GM21576 (cell line): ENCODE results near the gene RNF227.

Source experiments
- ATAC-seq: cut with Tn5 transposase; IDR thresholded peaks from one replicate; pipeline ENCODE4 v1.9.1; 2021; ENCODE audit warnings: mild to moderate bottlenecking, moderate library complexity; ENCODE audit not compliant: unreplicated experiment

Gene RNF227

DNA sequence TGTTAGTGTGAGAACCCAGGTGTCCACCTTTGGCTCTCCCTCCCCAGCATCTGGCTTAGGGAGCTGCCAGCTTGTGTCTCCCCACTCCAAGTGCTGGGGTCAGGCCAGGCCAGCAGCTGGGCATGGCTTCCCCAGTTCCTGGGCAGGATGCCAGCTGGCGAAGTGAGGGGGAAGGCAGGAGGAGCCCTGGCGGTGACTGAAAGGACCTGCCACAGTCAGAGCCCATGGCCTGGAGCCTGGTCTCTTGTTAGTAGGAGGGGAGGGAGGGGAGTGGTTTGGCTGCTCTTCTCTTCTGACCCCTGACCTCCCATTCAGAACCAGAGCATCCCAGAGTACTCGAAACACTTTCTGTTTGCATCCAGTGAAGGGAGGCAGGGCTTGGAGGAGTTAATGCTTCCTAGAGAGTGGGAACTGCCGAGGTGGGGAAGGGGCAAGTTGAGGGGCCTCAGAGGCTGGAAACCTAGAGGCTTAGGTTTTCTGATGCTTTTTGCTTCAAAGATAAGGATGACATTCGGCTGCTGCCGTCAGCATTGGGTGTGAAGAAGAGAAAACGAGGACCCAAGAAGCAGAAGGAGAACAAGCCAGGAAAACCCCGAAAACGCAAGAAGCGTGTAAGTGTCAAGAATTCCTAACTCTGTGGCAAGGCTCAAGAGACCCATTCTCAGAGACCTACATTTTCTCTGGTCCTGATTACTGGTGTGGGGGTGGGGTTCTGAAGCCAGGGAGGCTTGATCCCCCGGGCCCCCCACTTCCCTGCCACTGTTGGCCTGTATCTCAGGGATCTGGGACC lies 26.7 kb downstream of the RNF227 start:
- ATAC-seq, result no peak

DNA sequence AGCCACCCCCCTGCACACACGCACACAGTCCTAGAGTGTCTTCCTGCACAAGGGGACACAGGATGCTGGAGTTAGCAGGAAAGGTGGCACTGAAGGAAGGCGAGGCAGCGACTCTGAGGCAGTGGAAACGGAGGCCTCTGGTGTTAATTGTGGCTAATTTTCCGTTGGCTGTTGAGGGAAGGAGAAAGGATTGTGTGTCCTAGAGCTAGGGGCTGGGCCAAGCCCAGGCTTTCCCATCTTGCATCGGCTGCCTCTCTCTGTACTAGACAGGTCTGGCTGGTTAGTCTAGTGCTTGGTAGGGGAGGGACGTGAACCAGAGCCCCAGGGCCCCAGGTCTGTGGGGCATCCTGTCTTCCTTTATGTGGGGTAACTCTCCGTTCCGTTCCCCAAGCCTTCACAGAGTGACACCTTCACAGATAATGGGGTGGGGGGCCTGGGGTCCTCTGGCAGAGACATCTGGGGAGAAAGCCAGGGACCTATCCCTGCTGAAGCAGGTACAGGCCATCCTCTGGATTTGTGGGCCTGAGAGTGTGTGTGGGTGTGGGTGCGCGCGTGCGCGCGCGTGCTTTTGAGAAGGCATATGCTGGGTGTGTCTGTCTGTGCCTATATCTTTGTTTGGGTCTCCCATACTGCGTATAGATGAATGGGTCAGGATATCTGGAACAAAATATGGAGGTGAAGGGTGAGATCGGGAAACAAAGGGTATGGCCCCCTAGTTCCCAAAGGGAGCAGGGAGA lies 27.7 kb downstream of the RNF227 start, which contains the start of gene CHD3:
Gene CHD3, plus strand, starts transcription at position 606 of the 737 bp plus-strand sequence. CDS start 212 bp downstream, outside the sequence.
- no peak for ATAC-seq

DNA sequence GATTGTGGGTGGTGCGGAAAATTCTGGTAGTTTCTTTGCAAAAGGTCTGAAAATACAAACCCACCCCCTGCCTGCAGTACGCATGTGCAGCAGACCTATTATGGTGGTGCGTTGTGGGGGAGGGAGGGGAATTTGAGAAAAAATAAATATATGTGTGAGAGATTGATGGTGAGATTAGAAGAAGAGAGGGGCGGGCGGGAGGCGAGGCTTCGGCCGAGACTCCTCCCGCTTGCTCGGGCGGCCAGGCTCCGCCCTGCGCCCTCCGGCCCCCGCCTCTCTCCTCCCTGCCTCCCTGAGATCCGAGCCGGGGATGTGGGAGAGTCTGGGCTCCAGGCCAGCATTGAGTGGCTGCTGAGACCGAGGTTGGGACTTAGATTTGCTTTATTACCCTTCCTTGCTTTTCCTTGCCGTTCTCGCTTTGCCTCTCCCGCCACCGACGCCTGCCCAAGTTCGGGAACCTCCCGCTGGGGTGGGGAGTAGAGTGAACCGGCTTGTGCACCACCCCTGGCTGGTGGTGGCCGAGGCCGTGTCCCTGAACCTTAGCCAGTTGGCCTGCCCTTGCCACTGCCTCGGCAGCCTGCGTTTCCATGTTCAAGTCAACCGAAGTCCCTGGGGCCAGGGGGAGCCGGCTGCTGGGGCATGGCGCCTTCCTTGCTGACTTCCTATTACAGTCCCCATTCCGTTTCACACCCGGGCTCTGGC lies 28.5 kb downstream of the RNF227 start:
- no peak for ATAC-seq

DNA sequence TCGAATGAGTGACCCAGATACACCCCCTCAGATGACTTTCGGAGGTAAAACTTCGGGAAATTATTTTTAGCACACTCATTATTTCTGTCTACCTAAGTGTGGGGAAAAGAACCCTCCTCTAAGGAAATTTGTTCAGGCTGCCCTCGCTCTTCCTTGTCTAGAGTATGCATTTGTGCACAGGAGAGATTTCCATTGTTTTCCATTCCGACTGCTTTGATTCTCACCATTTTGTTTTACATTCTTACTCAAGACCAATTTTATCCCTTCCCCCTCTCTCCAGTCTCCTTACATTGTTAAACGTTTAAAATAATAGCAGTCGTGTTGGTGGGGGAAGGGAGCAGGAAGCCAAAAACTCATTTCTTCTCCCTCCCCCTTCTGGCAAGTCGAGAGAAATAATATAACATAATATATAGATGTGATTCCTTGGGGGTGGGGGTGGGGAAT lies 29.0 kb downstream of the RNF227 start:
- ATAC-seq, result no peak

DNA sequence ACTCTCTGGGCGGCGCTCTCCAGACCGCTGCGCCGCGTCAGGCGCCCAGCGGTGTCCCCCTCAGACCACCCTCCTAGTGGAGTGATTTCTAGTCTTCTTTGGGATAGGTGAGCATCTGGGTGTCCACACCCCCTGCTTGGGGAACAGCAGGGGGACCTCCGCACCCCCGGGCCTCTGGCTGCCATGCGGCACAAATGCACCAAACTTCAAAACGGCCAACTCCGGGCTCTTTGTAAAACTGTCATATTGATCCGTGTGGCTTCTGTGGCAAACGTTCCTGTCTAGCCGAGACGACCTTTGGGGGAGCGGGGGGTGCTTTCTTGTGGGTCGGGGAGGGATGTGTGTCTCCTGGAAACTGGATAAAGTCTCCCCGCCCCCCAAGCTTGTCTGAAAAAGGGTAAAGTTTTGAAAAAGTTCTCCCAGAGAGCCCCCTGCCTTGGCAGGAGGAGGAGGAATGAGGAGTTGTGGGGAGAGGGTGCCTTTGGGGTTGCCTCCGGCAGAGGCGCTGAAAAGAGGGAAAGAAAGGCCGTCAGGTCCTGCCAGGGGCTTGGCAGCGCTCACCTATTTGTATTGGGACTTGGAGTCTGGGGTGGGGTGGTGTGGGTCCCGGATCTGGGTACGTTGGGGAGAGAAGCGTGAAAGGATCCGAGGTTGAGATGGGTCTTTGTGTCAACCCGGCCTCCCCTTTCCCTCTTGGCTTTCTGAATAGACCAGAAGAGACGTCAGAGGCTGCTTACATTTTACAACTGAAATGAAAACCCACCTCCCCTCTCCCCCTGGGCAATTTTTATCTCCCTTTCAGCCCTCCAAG lies 29.7 kb downstream of the RNF227 start:
- no peak for ATAC-seq

DNA sequence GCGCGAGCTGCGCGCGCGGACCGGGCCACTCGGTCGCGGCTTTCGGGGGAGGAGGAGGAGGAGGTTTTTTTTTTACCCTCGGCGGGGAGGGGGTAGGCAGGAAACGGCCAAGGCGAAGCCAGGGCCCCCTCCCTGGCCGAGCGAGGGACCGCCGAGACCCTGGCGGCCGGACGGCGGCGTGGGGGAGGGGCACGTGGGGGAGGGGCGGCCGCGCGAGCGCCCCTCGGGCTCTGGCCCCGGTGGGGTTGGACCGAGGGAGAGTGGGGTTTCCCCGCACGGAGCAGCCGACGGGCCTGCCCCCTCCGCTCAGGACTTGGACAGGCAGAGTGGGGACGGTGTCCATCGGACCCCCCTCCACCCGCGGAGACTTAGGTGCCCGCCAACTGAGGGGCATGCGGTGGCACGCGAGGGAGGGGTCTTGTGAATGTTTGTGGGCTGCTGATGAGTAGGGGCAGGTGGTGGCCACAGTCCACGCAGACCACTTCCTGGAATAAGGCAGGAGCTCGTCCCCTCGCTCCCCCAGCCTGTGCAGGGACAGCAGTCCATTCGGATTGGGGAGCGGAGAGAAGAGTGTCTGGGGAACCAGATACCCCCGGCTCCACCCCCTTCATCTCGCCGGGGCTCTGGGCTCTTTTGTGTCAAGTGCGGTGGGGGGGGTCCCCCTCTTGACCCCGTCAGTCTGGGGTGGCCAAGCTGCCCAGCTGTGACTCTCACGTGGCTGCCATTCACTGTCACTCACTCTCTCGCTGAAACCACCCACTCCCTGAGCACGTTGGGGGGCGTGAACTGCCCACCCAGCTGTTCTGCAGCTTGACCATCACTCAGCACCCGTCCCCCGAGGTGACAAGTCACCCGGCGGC lies 30.5 kb downstream of the RNF227 start:
- no peak for ATAC-seq

DNA sequence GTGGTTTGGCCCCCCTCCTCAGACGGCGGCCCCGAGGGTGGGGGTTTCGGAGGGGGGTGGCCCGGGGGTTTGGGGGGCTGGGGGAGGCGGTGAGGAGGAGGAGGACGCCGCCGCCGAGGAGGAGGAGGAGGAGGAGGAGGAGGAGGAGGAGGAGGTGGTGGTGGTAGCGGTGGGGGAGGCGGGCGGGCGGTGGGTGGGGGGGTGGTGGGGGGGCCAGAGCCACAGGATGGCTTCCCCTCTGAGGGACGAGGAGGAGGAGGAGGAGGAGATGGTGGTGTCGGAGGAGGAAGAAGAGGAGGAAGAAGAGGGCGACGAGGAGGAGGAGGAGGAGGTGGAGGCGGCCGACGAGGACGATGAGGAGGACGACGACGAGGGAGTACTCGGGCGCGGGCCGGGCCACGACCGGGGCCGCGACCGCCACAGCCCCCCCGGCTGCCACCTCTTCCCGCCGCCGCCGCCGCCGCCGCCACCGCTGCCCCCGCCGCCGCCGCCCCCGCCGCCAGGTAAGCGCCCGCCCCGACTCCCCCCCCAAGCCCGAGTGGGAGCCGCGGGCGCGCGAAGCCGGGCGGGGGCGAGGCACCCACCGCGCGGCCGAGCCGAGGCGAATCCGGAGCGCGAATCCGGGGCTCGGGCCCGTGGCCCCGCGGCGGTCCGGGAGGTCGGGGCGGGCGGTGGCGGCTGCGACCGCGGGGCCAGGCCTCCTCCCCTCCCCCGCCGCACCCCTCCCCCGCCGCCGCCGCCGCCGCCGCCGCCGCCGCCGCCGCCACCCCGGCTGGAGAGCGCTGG lies 31.3 kb downstream of the RNF227 start:
- no peak for ATAC-seq

DNA sequence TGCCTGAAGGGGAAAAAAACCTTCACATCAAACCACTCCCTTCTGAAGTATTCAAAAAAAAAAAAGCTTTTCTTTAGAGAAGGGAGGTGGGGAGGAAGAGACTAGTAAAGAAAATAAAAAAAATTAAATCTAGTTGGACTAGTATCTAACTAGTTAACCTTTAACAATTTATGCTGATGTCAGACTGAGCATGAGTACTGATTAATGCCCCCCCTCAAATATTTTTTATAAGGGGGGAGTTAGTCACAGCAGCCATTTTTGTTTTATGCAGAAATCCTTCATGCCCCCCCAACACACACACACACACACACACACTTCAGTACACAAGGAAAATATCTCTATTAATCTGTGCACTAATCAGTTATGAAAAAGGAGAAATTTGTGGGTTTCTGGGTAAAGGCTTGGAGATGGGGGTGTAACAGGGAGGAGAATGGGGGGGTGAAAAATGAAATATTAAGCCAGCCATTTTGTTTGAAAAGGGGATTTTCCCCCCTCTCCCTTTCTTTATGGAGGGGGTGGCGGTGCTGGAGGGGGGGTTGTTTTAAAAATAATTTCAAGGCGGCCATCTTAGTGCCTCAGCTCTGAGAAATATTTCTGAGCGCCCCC lies 32.2 kb downstream of the RNF227 start:
- ATAC-seq, result no peak

DNA sequence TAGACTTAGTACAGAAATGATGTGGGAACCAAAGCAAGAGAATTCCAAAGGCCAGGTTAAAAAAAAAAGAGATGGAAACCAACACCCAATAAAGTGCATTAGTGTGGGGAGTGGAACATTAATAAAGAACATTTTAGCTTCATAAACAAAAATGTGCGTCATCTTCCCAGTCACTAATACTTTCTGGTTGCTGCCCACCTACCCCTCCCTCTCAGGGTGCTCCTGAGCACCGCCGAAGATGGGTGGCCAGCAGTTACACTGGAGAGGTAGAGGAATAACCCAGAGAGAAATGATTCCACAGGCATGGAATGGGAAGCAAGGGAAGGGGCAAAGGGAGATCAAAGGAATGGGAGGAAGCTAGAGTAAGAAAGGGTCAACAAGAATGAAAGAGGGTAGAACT lies 33.5 kb downstream of the RNF227 start:
- no peak for ATAC-seq

DNA sequence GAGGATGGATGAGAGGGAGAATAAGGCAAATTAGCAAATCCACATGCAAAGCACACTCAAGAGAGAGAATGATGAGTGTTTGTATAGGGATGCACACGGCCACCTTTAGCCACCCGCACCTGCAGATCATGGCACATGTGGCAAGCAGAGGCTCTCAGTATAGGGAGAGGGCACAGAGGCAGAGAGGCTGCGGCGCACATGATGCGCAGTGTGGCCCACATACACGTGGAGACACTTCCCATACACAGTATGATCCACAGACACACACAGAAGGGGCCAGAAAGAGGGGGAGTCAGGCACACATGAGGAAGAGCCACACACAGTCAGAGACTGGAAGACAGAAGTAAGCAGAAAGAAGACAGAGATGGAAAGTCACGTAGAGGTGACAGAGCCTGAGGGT lies 34.0 kb downstream of the RNF227 start:
- ATAC-seq, result no peak

DNA sequence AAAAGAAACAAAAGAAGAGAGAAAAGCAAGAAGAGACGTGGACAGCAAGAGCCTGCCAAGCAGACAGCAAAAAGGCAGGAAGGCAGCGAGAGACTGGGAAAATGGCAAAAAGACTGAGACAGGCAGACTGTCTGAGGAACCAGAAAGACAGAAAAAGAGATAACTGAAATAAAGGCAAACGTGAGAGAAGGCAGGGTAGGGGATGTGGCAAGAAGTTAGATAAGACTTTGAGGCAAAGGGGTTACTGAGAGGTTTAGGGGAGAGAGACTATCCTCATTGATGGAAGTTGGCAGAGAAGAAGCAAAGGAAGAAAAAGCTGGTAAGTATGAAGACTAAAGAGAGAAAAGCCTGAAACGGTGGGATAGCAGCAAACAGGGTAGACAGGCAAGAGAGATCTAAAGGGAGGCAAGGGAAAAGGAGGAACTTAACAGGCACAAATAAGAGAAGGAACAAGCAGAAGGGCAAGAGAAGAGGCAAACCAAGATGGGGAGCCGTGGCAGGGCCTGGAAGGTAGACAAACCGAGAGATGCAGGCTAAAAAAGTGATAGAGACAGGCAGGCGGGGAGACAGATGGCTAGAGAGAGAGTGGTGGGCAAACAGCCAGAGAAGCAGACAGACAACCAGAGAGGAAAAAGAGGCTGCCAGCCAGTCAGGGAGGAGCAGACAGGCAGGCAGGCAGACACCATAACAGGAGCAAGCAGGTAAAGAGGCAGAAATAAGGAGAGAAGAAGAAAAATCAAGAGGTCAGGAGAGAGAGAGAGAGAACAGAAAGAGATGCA lies 34.6 kb downstream of the RNF227 start:
- ATAC-seq, result no peak

DNA sequence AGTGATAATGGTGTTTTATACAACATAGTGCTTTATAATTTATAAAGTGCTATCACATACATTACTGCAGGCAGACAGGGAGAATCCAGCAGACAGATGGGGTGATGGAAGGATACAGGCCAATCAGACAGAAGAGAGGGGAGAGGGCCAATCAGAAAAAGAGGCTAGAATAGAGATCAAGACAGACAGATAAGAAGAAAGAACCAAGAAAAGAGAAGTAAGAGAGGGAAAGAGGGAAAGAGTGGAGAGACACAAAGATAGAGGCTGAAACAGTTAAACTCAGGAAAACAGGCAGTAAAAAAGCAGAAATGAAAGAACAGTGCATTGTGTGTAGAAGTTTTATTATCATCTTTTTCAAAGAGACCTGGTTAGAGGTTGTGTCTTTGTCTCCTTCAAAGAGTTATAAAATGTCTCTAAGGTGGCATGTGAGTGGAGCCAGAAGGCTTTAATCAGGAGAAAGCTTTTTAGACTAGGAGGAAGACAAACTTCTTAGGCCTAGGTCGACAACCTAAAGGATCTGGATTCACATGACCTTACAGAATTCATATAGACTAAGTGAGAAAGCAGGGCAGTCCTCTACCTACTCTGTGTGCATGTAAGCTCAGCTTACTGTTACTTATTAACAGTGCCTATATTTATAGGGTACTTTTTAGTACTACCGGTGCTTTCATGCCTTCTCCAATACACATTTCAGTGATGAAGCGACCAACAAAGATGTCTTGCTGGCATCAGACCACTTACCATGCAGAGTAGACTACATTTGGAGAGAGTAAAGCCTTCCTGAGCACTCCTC lies 35.8 kb downstream of the RNF227 start:
- no peak for ATAC-seq

DNA sequence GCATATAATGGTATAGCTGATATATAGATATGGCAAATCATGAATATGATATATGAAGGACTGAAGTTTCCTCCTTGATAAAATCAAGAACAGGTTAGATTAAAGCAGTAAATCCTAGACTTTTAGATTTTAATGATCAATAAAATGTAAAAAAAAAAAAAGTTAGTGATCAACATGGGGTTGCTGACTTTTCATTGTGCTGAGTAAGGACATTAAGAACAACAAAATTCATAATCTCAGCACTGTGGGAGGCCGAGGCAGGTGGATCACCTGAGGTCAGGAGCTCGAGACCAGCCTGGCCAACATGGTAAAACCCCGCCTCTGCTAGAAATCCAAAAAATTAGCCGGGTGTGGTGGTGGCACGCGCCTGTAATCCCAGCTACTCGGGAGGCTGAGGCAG lies 37.9 kb downstream of the RNF227 start:
- no peak for ATAC-seq

DNA sequence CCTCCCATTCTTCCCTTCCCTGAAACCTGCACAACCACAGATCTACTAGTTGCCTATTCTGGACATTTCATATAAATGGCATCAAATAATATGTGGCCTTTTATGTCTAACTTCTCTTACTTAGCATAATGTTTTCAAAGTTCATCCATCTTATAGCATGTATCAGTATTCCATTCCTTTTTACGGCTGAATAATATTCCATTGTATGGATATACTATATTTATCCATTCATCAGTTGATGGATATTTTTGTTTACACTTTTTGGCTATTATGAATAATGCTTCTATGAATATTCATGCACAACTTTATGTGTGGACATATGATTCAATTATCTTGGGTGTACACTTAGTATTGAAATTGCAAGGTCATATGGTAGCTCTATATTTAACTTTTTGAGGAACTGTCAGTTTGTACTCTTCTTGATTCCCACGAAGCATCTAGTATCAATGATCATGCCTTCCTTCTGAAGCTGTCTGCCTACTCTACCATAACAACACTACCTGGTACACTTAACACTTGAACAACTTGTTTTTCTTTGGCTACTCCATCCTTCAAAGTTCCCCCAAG lies 40.2 kb downstream of the RNF227 start:
- ATAC-seq, result no peak

DNA sequence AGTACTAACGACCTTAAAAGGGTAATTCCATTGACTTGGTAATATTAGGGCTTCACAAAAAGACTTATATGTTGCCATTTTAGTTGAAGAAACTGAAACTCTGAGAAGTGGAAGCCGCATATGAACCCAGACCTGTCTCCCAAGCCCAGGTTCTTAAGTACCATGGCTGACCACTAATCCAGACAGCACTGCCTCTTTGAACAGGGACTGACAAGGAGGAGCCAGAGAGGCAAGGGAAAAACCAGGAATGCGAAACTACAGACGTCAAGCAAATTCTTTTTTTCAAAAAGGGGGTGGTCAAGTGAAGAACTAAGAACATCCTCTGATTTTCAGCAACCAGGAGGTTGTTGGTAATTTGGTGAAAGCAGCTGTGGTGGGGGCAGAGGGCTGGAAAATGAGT lies 43.0 kb downstream of the RNF227 start:
- no peak for ATAC-seq

DNA sequence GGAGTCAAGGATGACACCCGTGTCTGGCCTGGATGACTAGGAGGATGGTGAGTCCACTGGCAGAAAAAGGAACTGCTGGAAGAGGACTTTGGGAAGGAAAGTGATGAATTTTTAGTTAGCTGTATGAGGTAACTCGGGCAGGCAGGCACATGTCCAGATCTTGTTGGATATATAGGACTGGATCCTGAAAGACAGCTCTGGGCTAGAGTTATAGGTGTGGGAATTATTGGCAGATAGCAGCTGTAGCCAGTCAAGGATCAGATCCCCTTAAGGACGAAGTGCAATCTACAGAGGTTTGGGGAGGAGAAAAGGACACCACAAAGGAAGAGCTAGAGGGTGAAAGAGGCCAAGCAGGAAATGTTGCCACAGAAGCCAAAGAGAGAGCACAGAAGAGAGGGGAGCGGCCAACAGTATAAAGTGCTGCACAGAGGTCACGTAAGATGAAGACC lies 48.2 kb downstream of the RNF227 start:
- ATAC-seq, result no peak
